NAMALWA (cell line): Measurements from ENCODE around the gene MFAP2.

Experiments
- DNase-seq: peaks from one replicate; pipeline ENCODE4 v3.0.0-alpha.2; 2015; ENCODE audit warnings: low spot score

The MFAP2 gene, protein sequence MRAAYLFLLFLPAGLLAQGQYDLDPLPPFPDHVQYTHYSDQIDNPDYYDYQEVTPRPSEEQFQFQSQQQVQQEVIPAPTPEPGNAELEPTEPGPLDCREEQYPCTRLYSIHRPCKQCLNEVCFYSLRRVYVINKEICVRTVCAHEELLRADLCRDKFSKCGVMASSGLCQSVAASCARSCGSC

GRCh38 chr1:16980473-16981268, at the start of gene MFAP2:
TSS of gene MFAP2 (minus strand) at chr1:16980620. CDS start at chr1:16978273, 2,347 bp downstream.
- no peak for DNase-seq

GRCh38 chr1:17030206-17030605, 49.8 kb upstream of the MFAP2 start:
- DNase-seq: no peak

GRCh38 chr1:17028662-17029188, 48.3 kb upstream of the MFAP2 start:
- DNase-seq: no peak

GRCh38 chr1:17027900-17028299, 47.5 kb upstream of the MFAP2 start:
- DNase-seq: no peak

DNA sequence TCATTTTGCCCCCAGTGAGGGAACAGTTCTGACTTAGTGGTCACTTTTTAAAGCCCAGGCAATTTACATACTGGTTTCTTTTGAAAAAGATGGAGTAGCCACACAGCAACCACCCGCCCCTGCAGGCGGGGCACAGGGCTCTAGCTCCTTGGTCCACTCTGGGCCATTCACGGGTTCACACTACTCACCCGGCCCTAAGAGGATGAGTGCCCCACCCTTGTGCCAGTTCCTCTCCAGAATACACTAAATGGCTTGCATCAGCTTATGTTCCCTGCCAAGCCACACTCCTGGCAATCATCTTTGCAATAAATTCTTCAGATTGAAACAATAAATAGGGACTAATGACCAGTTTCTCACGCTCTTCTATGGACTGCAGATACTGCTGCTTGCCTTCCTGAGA, 47.0 kb upstream of the MFAP2 start:
- DNase-seq: no peak

- no peak for DNase-seq
Measured at GRCh38 chr1:17024721-17025120, 44.3 kb upstream of the MFAP2 start.

DNA sequence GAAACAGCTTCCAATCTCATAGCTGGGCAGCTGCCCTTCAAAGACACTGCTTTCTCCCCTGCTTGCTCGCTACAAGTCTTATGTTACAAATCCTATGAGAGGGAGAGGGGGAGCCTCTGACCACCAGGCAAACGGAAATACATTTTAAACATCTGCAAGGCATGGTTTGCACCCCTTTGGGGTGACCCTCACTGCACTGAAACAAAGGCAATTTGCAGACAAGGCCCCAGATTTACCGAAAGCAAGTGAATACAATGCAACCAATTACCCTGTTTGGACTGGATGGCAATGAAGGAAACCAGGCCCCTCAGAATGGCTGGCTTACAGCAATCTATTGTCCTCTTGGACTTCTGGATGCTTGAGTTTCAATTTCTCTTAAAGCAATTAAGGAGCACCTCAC, 43.2 kb upstream of the MFAP2 start:
- DNase-seq: peak; percentile 55

DNA sequence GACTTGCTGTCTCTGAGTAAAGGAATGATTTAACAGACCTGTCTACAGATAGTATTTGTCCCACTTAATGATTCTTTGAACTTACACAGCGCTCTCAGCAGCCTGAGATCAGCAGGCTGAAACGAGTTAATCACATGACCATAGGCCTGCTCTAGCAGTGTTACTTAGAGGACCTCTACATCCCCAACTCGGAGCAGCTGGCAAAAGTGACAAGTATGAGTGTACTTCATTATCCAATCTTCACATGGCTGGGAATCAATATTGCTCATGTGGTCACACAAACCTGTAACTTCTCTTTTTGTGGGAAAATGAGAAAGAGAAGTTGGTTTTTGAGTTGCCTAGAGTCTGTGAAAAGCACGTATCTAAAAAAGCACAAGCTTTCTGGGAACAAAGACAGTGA, 42.7 kb upstream of the MFAP2 start:
- no peak for DNase-seq

- DNase-seq: no peak
Measured at GRCh38 chr1:17021896-17022295, 41.5 kb upstream of the MFAP2 start.

- no peak for DNase-seq
Measured at GRCh38 chr1:17020502-17020901, 40.1 kb upstream of the MFAP2 start.

- no peak for DNase-seq
Measured at GRCh38 chr1:17018849-17019248, 38.4 kb upstream of the MFAP2 start.

DNA sequence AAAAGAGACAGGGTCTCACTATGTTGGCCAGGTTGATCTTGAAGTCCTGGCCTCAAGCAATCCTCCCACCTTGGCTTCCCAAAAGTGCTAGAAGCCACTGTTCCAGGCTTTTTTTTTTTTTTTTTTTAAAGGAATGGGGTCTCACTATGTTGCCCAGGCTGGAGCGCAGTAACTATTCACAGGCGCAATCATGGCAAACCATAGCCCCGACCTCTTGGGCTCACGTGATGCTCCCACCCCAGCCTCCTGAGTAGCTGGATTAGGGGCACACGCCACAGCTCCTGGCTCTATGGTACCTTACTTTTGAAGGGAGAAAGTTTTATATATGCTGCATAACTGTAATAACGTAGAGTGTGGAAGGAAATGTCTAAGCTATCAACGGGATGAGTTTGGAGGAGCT, 37.0 kb upstream of the MFAP2 start:
- DNase-seq: no peak

- no peak for DNase-seq
Measured at GRCh38 chr1:17016317-17016661, 35.9 kb upstream of the MFAP2 start.

DNA sequence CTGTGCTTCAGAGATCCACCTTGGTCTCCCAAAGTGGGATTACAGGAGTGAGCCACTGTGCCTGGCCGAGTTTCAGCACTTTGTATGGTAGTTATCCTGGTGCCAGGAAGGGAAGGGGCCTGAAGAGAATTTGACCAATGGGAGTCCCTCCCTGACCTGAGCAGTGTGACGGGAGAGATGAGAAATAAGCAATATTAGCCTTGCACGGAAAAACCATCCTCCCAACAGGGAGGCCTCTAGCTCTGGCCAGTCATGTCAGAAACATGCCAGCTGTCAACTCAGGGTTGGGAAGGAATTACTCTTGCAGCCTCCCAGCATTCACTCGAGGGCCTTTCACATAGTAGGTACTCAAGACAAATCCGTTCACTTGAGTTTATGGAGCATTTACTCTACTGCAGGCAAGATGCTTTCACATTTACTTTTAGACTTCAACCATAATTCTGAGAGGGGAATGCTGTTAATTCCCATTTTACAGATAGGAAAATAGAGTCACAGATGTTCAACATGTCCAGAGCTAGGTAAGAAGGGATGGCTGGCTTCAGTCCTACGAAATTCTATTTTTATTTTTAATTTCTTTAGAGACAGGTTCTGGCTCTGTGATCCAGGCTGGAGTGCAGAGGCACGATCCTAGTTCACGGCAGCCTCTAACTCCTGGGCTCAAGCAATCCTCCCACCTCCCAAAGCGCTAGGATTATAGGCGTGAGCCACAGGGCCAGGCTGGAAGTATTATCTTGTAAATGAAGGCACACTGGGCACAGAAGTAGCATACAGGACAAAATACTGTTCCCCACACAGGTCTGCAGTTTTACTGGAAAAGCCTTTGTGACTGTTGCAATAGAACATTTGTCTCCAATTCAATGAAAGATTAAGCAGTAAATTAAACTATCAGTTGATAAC, 34.5 kb upstream of the MFAP2 start:
- DNase-seq: no peak

- DNase-seq: no peak
Measured at GRCh38 chr1:17013491-17014320, 33.3 kb upstream of the MFAP2 start.

DNA sequence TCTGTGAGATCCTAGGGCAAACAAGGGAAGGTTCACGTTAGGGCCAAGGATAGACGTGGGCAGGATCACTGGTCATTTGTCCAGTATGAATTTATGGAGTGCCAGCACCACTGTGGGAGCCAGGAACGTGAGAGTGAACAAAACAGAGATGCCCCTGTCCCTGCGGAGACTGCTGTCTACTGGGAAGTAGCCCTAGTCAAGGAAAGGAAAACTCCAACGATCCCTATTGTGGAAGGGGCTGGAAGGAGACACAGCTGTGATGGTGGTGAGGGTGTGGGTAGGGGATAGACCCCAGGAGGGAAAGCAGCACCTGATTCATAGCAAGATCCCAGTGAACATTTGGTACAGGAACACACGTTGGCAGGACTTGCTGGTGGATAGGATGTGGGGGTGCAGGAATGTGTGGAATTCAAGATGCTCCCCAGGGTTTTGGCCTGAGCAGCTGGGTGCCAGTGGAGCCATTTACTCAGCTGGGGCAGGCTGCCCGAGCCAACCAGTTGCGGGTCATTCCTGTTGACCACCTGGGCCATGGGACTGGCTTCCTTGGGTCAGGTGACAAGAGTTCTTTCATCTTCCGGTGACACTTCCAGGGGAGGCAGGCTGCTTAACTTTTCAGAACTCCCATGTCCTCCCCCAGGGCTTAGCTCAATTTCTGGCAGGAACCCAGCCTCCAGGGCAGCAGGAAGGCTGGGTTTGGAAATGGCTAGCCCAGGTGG, 32.5 kb upstream of the MFAP2 start:
- no peak for DNase-seq

GRCh38 chr1:17011439-17012307, 31.3 kb upstream of the MFAP2 start, which contains the start of gene ATP13A2:
TSS of gene ATP13A2 (minus strand) at chr1:17011928. CDS start at chr1:17011738, 190 bp downstream.
- DNase-seq: peak; percentile 92

- no peak for DNase-seq
Measured at GRCh38 chr1:17011092-17011438, 30.6 kb upstream of the MFAP2 start.

DNA sequence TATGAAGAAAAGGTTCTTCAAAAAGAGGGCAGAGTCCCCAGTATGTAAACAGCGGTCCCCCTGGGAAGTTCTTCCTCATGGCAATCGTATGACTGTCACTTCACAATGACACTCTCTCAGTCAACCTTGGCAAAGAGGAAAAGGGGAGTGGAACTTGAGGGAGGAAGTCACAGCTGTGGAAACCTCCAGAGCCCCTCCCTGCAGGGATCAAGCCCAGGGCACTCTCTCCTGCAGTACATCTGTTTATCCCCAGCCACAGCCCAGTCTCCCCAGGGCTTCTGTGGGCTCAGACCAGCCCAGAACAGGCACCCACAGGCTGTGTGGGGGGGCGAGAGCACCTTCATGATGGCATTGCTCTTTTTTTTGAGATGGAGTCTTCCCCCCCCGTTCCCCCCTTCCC, 29.3 kb upstream of the MFAP2 start:
- DNase-seq: no peak

DNA sequence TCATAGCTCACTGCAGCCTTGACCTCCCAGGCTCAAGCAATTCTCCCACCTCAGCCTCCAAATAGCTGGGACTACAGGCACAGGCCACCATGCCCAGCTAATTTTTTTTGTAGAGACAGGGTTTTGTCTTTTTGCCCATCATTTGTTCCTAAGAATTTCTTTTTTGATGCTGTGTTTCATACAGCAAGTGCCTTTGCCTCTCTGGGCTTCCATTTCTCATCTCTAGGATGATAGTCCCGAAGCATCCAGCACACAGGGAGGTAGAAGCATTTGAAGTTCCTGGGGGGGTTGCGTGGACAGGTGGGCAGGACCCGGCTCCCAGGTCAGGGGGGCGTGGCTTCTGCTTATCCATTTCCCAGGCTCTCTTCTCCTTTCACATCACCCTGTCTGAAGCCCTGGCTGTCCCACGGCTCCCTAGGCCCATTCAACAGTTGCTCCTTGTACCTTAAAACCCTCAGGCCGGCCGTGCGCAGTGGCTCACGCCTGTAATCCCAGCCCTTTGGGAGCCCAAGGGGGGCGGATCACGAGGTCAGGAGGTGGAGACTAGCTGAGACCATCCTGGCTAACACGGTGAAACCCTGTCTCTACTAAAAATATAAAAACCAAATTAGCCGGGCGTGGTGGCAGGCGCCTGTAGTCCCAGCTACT, 27.9 kb upstream of the MFAP2 start:
- DNase-seq: no peak
